Stimulated activated CD8-positive, alpha-beta memory T cell treated with anti-CD3 and anti-CD28 coated beads, Interleukin-4, amount 100 ng/mL, for 48 hours (primary cell): Measurements from ENCODE around the gene CLPSL2.
"Not testable (repeated sequence)": the region's sequence is repeated elsewhere in the genome, so short reads cannot be mapped to it uniquely, and the experiment has no call there.

Experiments
- DNase-seq: peaks from one replicate; pipeline ENCODE4 v3.0.0-alpha.2; 2020

Gene CLPSL2

DNA sequence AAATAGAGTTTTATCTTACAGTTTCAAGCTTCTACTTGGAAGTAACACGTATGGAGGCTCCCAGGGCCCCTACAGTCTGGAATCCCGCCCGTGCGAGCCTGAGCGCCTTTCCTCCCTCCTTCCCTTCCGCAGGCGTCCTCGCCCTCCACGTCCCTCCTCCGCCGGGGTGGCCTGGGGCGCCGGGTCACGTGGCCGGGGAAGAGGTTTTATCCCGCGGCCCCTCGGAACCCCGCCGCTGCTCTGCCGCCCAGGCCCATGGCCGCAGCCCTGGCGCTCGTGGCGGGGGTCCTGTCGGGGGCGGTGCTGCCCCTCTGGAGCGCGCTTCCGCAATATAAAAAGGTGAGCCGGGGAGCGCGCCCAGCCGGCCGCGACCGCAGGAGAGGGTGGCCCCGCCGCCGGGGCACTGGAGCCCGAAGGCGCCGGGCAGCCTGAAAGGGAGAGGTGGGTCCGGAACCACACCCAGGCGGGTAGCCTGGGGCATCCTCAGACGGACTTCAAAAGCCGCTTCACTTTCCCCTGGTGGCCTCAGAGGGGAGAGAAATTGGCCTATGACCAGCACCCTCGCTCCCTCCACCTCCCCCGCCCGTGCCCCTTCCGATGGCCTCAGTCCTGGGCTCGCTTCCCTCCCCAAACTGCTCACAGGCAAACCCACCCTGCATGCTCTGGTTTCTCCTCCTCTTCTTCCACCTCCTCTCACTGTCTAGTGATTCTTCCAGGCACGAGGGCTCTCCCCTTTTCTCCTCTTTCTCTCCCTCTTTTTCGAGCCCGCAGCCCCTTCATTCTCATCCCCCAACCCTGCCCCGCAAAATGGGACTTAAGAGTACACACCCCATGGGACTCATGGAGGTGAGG, at the start of gene CLPSL2:
Gene CLPSL2, plus strand, starts transcription at position 235 of the 852 bp plus-strand sequence. Its CDS starts 21 bp downstream, at position 256.
- no peak for DNase-seq

DNA sequence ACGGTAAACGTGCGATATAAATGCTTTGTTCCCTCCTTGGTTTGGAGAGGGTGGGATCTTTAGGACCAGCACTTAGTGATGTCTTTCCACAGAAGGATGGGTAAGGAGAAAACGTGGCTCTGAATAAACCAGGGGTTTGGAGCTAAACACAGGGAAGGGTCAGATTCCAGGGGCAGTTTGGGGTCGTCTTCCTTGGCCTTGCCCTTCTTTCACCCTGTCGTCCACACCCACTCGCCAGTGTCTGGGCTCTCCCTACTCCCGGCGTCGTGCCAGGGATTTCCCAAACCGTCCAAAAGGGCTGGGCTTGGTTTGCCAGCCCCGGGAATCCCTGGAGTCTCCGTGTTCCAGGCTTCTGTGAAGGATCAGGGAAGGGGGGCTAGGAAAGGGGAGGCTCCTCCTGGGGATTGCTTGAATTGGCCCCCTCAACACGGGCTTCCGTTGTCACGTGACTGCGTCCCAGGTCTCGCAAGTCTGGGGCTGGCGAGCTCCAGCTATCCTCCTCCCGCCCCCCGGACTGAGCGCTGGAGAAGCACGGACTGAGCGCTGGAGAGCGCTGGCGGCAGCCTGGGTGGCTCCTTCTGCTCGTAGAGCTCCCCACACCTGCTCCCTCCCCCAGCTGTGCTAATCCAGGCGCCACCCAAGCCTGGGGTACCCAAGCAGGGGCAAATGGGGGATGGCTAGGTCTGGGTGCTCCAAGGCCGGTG, 49.0 kb upstream of the CLPSL2 start:
- DNase-seq, result peak; percentile 69

GRCh38 chr6:35727935-35728682, 48.3 kb upstream of the CLPSL2 start:
- peak; percentile 88 for DNase-seq

DNA sequence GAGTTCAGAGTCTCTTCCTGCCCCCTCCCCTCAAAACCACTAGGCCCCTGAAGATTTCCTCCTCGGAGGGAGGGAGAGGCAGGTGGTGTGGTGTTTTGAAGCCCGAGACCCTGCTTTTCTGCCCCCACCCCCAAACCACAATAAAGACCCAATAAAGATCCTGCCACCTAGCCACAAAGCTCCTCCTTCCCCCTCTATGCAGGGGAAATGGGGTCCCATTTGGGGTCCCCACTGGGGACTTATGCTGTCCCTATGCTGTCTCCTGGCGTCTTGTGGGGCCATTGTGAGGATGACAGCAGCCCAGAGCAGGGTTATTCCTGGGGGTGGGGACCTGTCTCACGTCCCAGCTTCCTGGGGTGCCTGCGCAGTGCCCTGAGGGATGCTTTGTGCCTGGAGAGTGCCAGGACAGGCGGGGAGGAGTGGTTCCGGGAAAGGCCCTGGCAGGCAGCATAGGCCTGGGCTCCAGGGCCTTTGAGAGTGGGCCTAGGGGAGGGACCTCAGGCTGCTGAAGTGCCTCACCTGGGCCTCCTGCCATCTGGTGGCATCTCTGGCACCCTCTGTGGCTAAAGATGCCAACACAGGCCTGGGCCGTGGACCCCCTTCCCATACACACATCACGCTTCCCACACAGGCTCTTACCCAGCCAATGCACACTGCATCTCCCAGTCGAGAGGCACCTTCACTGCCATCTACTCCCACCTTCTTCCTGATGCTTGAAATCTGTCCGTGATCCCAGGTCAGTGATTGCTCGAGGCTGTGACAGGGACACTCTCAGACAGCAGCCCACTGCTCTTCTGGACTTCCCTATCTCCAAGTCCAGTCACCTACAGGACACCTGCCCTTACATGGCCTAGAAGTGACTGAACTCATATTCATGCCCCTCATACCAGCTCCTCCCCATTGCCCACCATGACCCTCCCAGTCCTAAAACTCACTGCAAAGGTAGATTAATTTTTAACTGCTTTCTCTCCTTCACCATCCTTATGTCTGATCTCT, 47.4 kb upstream of the CLPSL2 start:
- no peak for DNase-seq

DNA sequence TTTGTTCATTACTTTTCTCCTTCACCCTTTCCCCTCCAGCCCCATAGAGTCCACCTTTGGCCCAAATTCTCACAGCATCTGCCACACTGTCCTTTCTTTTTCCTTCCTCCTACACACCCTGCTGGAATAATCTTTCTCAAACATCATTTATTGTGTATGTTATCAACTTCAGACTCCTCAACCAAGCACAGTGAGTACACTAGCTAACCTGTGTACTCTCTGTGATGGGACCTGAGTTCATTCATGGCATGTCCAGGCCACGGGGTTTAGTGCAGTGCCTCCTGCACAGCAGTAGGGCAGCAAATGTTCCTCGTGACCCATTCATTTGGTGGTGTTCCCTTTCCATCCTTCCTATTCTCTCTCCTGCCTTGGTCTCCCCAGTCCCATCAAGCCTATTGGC, 46.7 kb upstream of the CLPSL2 start:
- DNase-seq, result no peak

GRCh38 chr6:35730745-35731413, 45.5 kb upstream of the CLPSL2 start:
- no peak for DNase-seq

DNA sequence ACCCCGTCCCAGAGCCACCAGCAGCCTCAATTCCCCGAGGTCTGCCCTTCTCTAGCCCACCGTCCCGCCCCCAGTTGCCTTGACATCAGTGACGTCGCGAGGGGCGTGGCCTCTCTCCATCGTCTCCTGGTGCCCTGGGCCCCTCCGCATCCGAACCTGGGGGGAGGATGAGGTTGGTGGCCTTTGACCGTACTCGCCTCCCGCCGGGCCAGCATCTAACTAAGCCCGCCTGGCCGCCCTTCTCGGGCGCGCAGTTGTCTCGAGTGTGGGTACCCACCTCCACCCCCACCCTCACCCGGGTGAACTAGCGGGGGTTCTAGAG, 45.0 kb upstream of the CLPSL2 start:
- DNase-seq, result peak; percentile 100

DNA sequence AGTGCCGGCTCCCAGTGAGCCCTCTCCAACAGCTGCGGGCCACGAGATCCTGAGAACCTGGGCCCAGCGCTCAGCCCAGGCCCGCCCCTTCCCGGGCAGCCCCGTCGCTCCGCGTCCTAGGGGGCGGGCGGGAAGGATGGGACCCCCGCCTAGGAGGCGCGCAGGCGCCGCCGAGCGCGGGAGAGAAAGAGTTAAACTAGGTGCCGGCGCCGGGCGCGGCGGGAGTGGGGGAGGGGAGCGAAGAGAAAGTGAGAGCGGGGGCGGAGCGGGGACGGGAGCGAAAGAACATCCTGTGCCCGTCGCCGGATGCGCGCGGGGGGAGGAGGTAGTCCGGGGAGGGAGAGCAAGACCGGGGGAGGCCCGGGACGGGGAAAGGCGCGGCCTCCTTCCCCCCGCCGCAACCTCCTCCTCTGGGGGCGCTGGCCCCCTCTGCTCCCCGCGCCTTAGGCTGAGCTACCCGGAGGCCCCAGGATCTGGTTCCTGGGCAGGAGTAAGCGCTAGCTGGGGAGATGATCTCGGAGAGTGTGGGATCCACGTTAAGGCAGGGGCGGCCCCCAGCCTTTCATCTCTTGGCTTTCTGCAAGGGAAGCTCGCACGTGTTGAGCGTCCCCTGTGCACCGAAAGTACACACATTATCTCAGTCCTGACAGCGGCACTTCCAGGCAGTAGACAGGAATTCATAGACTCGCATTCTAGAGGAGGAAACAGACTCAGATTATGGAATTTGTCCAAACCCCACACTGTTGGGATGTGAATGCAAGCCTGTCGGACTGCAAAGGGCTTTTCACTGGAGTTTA, 44.5 kb upstream of the CLPSL2 start:
- DNase-seq, result peak; percentile 97

GRCh38 chr6:35733633-35734032, 42.8 kb upstream of the CLPSL2 start:
- no peak for DNase-seq

- not testable (repeated sequence) for DNase-seq
Measured at GRCh38 chr6:35734319-35734718, 42.1 kb upstream of the CLPSL2 start.

DNA sequence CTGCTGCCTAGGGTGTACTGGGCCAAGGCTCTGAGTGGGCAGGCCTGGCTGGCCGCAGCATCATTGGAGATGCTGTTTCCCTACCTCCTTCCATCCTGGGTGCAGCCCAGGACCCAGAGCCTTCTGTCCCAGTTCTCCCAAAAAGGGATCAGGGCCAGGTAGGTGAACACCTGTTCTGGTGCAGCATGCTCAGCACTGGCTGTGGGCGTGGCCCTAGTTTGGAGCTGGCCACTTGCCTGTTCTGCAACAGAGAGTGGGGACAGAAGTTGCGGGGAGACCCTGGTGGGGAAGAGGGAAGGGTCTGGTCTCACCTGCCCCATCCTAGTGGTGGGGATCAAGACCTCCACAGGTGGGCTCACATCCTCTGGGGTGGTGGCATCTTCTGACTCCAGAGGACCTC, 40.9 kb upstream of the CLPSL2 start:
- no peak for DNase-seq

GRCh38 chr6:35736253-35736894, 40.0 kb upstream of the CLPSL2 start:
- peak; percentile 93 for DNase-seq

GRCh38 chr6:35736982-35737412, 39.4 kb upstream of the CLPSL2 start, which contains the start of gene ARMC12:
TSS of gene ARMC12 (plus strand) at chr6:35737032. CDS start at chr6:35737109, 77 bp downstream.
- DNase-seq, result no peak

GRCh38 chr6:35737413-35738211, 38.8 kb upstream of the CLPSL2 start:
- DNase-seq, result no peak

DNA sequence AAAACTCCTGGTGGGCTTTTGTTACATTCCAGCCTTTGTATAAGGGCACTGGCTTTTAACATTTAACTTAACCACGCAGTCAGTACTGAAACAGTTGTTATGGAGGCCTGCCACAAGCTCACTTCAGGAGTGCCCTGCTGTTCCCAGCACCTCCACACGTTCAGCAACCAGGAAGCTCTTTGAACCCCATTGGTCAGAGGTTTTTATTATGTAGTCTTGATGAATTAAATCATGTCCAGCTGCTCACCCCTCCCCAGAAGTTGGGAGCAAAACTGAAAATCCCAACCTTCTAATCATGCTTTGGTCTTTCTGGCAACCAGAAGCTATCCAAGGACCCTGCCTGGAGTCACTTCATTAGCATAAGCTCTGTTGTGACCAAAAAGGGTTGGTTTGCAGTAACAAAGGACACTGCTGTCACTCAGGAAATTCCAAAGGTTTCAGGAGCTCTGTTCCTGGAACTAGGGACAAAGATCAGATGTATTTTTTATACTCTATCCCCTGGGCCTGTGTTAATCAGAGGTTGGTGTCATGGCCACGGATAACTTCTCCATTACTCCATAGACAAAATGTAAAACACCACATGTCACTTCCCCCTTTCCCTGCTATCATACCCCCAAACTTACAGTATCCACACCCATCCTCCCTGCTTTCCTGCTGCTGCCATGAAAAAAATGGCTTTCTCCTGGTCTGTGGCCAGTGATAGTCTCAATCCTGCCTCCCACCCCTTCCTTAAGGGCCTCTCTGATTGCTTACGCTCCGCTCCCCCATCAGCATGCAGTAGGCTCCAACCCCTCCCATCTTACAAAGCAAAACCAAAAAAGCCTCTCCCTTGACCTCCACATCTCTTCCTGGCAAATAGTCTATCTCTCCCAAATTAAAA, 36.5 kb upstream of the CLPSL2 start:
- no peak for DNase-seq

- DNase-seq, result no peak
Measured at GRCh38 chr6:35742842-35743241, 33.6 kb upstream of the CLPSL2 start.

- no peak for DNase-seq
Measured at GRCh38 chr6:35745509-35745908, 30.9 kb upstream of the CLPSL2 start.

- DNase-seq, result no peak
Measured at GRCh38 chr6:35746516-35746915, 29.9 kb upstream of the CLPSL2 start.
